HepG2 (cell line): ENCODE results near the gene GRIK1. TPM values are rescaled to one million over a fixed set of nuclear protein-coding genes. Genes with fewer than 3 reads are reported as not detected.

Experiments used
- ATAC-seq: fragments of 200-7000 bp; cut with Tn5 transposase; 3 replicates; pipeline ENCODE4 v1.9.1; 2020; ENCODE audit warnings: mild to moderate bottlenecking, moderate library complexity
- BruUV-seq: library from RNA; stranded (reverse); fragments of 400-500 nt; replicated peaks from 2 replicates; lab custom pipeline; 2021; lab: Mats Ljungman, UMichigan
- CTCF ChIA-PET: fragments of 300-600 bp; formaldehyde crosslinking; extraction: SDS; loops from one replicate; lab custom pipeline; 2021; ENCODE audit warnings: low total read pairs, inconsistent platforms, low intra/inter-chr PET ratio; lab: Yijun Ruan, JAX
- POLR2A ChIA-PET: fragments of 350-600 bp; sonication (Branson Sonifier 250); formaldehyde crosslinking; loops from one replicate; lab custom pipeline; 2020; ENCODE audit warnings: antibody characterized with exemption, inconsistent platforms; lab: Yijun Ruan, JAX
- DNase-seq: peaks from one replicate; pipeline ENCODE4 v3.0.0-alpha.2; 2015; ENCODE audit warnings: low spot score
- FAIRE-seq: peaks from 3 replicates; lab custom pipeline; 2011; peaks lifted over from hg19 to GRCh38; lab: Jason Lieb, UNC
- H2AFZ ChIP-seq: one replicate; pipeline ENCODE4 v1.6.1; 2011; ENCODE audit warnings: low read length, inconsistent platforms
- H3K27ac ChIP-seq: fragments of 300-600 bp; 3 replicates; pipeline ENCODE4 v1.8.0; 2011; ENCODE audit warnings: mixed run types, mild to moderate bottlenecking, mixed read lengths, low read length, inconsistent platforms; ENCODE audit not compliant: insufficient read depth; ENCODE audit errors: extremely low read length
- H3K27me3 ChIP-seq, 2 experiments: fragments of 200-600 bp in 1 of 2; 2 replicates in 1 of 2; 3 replicates in 1 of 2; pipeline versions ENCODE4 v1.6.0 to v1.8.0; 2011; ENCODE audit warnings: low read length in 2 of 2, mild to moderate bottlenecking in 2 of 2, moderate library complexity in 2 of 2, inconsistent platforms in 1 of 2; ENCODE audit not compliant: insufficient read depth in 2 of 2, control insufficient read depth in 1 of 2
- H3K36me3 ChIP-seq, 2 experiments: fragments of 200-600 bp in 1 of 2; replicated peaks in 1 of 2; 2 replicates in 1 of 2; 3 replicates in 1 of 2; pipeline versions ENCODE4 v1.5.1 to v1.8.0; 2011; ENCODE audit warnings: low read length in 2 of 2, inconsistent platforms in 1 of 2; ENCODE audit not compliant: insufficient read depth in 2 of 2, control insufficient read depth in 1 of 2
- H3K4me1 ChIP-seq: 2 replicates; pipeline ENCODE4 v1.5.1; 2012; ENCODE audit warnings: low read length, inconsistent platforms; ENCODE audit not compliant: insufficient read depth
- H3K4me2 ChIP-seq: 2 replicates; pipeline ENCODE4 v1.6.0; 2011; ENCODE audit warnings: low read depth, low read length, inconsistent platforms
- H3K4me3 ChIP-seq, 3 experiments: fragments of 200-600 bp in 1 of 3; sonication (generic), shearing (Covaris generic) in 1 of 3; replicated peaks in 1 of 3; 2 replicates each; pipeline ENCODE4 v1.5.1; 2011 to 2016; ENCODE audit warnings: low read length in 3 of 3, inconsistent platforms in 2 of 3, low read depth in 2 of 3, mild to moderate bottlenecking in 2 of 3, control low read depth in 1 of 3, mixed read lengths in 1 of 3; ENCODE audit not compliant: insufficient read depth in 1 of 3
- H3K79me2 ChIP-seq: one replicate; pipeline ENCODE4 v1.6.1; 2011; ENCODE audit warnings: low read length, inconsistent platforms; ENCODE audit not compliant: insufficient read depth
- H3K9ac ChIP-seq: 2 replicates; pipeline ENCODE4 v1.6.0; 2011; ENCODE audit warnings: mild to moderate bottlenecking, low read depth, low read length, inconsistent platforms; ENCODE audit not compliant: insufficient read depth
- H3K9me3 ChIP-seq: 2 replicates; pipeline ENCODE4 v1.5.1; 2012; ENCODE audit warnings: mild to moderate bottlenecking, low read length
- H4K20me1 ChIP-seq: 2 replicates; pipeline ENCODE4 v1.6.0; 2011; ENCODE audit warnings: inconsistent platforms, mild to moderate bottlenecking, low read length, moderate library complexity; ENCODE audit not compliant: insufficient read depth
- ZBTB3 ChIP-seq: sonication (generic); formaldehyde crosslinking; IDR thresholded peaks from 2 replicates; pipeline ENCODE4 v1.4.0; 2020; ENCODE audit warnings: low read depth, mild to moderate bottlenecking, moderate library complexity, missing genetic modification reagents, borderline replicate concordance
- ZNF720 ChIP-seq: sonication (generic); formaldehyde crosslinking; IDR thresholded peaks from 2 replicates; pipeline ENCODE4 v1.4.0; 2020; ENCODE audit warnings: missing genetic modification reagents
- WGBS: methylation state at CpG from one replicate; pipeline ENCODE4 v1.1.6; 2017; ENCODE audit warnings: low lambda C conversion rate; 5-methylcytosine and 5-hydroxymethylcytosine counted together
- in situ Hi-C: cut with HindIII; loops from 2 replicates; pipeline ENCODE4 v1.10.0; 2017; ENCODE audit warnings: low pct_unique_long_range_greater_than_20kb; ENCODE audit not compliant: extremely low pct_ligation_motif_present
- intact Hi-C: fragments of 100-400 bp; cut with micrococcal nuclease; formaldehyde crosslinking; loops from one replicate; pipeline ENCODE4 v1.10.0; 2022; ENCODE audit not compliant: unreplicated experiment
- polyA plus RNA-seq, 8 experiments: library from polyadenylated mRNA; depleted of rRNA in 3 of 8; stranded (reverse) in 7 of 8; unstranded in 1 of 8; fragments of >200 nt; fragmentation: Illumina TruSeq in 4 of 8; extraction: Trizol in 4 of 8; gene quantifications; 2 replicates each; pipeline versions ENCODE4 v1.2.1 to v1.2.3, GENCODE V29; 2011 to 2016; ENCODE audit warnings: low read depth in 4 of 8, missing spikeins in 1 of 8, mixed read lengths in 1 of 8; ENCODE audit not compliant: insufficient read depth in 1 of 8
- total RNA-seq, 5 experiments: library from RNA; depleted of rRNA; stranded (reverse); fragments of >200 nt; fragmentation: Illumina TruSeq; extraction: Trizol; gene quantifications; 2 replicates each; pipeline ENCODE4 v1.2.3, GENCODE V29; 2016; ENCODE audit warnings: low read depth in 1 of 5
- TF ChIP-seq, protein P1 (sequence below): sonication (generic); formaldehyde crosslinking; conservative IDR thresholded peaks from 2 replicates; pipeline ENCODE4 v1.8.1; 2023; ENCODE audit warnings: missing genetic modification reagents
- TF ChIP-seq, protein P2 (sequence below): sonication (generic); formaldehyde crosslinking; IDR thresholded peaks from 2 replicates; pipeline ENCODE4 v1.4.0; 2020; ENCODE audit warnings: mild to moderate bottlenecking, missing genetic modification reagents
- TF ChIP-seq, protein P3 (sequence below): sonication (generic); formaldehyde crosslinking; IDR thresholded peaks from 2 replicates; pipeline ENCODE4 v1.5.0; 2020; ENCODE audit warnings: missing genetic modification reagents, mild to moderate bottlenecking, borderline replicate concordance

GRIK1 gene
- total and polyA plus RNA-seq, 2 of the 13 experiments (the other 11 are each of a cell fraction or from before 2014, with no cell fraction given): not detected

DNA sequence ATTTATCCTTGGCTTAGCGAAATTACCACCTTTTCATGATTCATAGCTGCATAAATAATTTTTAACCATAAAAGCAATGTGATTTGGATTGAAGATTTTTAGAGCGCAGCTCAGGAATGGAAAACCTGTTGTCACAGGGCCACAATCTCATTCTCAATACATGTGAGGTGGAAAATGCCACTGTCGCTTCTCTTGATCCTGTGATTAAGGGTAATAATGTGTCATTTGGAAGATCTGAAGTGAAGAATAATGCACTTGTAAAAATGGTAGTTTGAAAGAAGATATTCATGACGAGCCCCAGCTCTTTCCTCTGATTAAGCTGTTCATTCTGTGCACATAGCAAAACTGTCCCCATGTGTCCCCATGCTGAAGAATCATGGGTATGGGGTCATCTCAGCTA is 410.7 kb downstream of the GRIK1 start:
- Histone ChIP-seq H3K9me3 (peaks cover 18% of the 10 kb centered on the region), H3K4me2 (no peak overlapping the region), H4K20me1 (no peaks in the 10 kb centered on the region), H3K9ac (no peak overlapping the region), H3K27me3 (no peaks in the 10 kb centered on the region), H2AFZ (no peak overlapping the region), H3K27ac (no peak overlapping the region), H3K36me3 (no peaks in the 10 kb centered on the region), H3K4me3 (no peak overlapping the region), H3K79me2 (no peaks in the 10 kb centered on the region), H3K4me1 (no peaks in the 10 kb centered on the region)
- ATAC-seq (no peak), DNase-seq (no peak), FAIRE-seq (no peak)
- intact Hi-C loops: no loop called here
- no TSS peak for BruUV-seq
- ChIA-PET POLR2A (no interaction called here), CTCF (no interaction called here)
- TF ChIP-seq ZNF720 (CRISPR knock-in tag) (no peak), ZBTB3 (no peak)
- TF ChIP-seq, protein P1, sequence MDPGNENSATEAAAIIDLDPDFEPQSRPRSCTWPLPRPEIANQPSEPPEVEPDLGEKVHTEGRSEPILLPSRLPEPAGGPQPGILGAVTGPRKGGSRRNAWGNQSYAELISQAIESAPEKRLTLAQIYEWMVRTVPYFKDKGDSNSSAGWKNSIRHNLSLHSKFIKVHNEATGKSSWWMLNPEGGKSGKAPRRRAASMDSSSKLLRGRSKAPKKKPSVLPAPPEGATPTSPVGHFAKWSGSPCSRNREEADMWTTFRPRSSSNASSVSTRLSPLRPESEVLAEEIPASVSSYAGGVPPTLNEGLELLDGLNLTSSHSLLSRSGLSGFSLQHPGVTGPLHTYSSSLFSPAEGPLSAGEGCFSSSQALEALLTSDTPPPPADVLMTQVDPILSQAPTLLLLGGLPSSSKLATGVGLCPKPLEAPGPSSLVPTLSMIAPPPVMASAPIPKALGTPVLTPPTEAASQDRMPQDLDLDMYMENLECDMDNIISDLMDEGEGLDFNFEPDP (CRISPR knock-in tag): no peak
- TF ChIP-seq, protein P2, sequence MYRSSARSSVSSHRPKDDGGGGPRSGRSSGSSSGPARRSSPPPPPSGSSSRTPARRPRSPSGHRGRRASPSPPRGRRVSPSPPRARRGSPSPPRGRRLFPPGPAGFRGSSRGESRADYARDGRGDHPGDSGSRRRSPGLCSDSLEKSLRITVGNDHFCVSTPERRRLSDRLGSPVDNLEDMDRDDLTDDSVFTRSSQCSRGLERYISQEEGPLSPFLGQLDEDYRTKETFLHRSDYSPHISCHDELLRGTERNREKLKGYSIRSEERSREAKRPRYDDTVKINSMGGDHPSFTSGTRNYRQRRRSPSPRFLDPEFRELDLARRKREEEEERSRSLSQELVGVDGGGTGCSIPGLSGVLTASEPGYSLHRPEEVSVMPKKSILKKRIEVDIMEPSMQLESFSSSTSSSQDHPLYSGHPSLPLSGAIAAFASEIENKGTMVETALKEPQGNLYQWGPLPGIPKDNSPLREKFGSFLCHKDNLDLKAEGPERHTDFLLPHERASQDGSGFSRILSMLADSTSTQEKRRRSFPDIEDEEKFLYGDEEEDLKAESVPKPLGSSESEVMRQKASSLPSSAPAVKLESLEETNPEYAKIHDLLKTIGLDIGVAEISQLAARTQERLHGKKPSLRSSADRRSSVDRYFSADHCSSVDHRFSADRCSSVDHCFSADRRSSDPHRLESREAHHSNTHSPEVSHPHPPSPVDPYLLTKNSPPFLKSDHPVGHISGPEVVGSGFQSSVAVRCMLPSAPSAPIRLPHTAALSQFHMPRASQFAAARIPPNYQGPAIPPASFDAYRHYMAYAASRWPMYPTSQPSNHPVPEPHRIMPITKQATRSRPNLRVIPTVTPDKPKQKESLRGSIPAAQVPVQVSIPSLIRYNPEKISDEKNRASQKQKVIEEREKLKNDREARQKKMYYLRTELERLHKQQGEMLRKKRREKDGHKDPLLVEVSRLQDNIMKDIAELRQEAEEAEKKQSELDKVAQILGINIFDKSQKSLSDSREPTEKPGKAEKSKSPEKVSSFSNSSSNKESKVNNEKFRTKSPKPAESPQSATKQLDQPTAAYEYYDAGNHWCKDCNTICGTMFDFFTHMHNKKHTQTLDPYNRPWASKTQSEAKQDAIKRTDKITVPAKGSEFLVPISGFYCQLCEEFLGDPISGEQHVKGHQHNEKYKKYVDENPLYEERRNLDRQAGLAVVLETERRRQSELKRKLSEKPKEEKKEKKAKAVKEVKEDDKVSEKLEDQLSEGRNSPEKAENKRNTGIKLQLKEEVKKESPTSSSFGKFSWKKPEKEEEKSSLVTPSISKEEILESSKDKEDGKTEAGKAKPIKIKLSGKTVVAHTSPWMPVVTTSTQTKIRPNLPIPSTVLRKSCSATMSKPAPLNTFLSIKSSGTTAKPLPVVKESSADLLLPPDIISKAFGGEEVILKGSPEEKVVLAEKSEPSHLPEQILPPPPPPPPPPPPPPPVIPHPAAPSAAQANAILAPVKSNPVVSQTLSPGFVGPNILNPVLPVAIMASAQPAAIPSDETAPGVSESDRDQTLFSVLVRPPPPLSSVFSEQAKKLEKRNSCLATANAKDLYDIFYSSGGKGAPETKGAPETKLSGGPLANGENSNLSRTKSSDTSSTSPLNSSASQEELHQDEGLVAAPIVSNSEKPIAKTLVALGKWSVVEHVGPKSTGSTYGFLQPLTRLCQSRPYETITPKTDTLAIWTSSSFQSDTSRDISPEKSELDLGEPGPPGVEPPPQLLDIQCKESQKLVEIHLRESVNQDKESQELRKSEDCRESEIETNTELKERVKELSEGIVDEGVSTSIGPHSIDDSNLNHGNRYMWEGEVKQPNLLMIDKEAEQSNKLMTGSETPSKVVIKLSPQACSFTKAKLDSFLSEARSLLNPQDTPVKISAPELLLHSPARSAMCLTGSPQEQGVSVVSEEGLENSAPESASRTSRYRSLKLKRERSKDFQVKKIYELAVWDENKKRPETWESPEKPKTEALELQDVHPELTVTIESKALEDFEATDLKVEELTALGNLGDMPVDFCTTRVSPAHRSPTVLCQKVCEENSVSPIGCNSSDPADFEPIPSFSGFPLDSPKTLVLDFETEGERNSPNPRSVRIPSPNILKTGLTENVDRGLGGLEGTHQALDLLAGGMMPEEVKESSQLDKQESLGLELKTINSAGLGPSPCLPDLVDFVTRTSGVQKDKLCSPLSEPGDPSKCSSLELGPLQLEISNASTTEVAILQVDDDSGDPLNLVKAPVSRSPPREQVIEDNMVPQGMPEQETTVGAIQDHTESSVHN (CRISPR knock-in tag): no peak
- TF ChIP-seq, protein P3, sequence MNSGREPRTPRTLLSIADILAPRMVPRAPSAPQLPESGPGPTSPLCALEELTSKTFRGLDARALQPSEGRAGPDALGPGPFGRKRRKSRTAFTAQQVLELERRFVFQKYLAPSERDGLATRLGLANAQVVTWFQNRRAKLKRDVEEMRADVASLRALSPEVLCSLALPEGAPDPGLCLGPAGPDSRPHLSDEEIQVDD (CRISPR knock-in tag): no peak
- WGBS: 67% methylated on average over 4 of the region's 4 CpGs
- in situ Hi-C loops: no loop called here
